Measurements from ENCODE around the gene HOXD13. TPM values are rescaled to one million over a fixed set of nuclear protein-coding genes. Genes with fewer than 3 reads are reported as not detected.

The HOXD13 gene
- total and polyA plus RNA-seq, 11 donors, result not detected

DNA sequence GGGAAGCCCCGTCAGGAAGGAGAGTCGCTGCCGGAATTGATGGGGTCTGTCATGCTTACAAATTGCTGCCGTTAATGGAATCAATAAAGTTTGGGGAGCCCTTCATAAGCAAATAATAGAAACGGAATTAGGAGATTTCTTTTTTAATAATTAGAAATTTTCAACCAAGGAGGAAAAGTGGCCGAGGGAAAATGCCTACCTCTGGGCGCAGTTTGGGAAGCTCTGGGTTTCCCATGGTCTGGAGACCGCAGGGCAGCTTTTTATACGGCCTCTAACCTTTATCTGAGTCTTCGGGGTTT lies 10.0 kb upstream of the HOXD13 start:
- H3K4me1 ChIP-seq, result peaks cover 0 to 52% (median 18%) of the 10 kb centered on the region in 12 donors
- 7 to 9% (median 8%) methylated on average over 10 of the region's 10 CpGs for WGBS, 4 donors
- intact Hi-C loops (cut with DNase I), result loop anchor here in 3 of 10 donors (5.0 to 10.0 kb wide), 3 partner anchors 80 to 668 kb away; partner anchors contain the start of gene LNPK (in 1 of the 3)
- H3K4me3 ChIP-seq, result no peak overlapping the region
- H3K27ac ChIP-seq, result peak overlapping the region in 1 of 12 donors; percentile 84
- TF ChIP-seq POLR2A (IDR thresholded peaks at IDR 0.05), result no peak
- TF ChIP-seq, protein P1, sequence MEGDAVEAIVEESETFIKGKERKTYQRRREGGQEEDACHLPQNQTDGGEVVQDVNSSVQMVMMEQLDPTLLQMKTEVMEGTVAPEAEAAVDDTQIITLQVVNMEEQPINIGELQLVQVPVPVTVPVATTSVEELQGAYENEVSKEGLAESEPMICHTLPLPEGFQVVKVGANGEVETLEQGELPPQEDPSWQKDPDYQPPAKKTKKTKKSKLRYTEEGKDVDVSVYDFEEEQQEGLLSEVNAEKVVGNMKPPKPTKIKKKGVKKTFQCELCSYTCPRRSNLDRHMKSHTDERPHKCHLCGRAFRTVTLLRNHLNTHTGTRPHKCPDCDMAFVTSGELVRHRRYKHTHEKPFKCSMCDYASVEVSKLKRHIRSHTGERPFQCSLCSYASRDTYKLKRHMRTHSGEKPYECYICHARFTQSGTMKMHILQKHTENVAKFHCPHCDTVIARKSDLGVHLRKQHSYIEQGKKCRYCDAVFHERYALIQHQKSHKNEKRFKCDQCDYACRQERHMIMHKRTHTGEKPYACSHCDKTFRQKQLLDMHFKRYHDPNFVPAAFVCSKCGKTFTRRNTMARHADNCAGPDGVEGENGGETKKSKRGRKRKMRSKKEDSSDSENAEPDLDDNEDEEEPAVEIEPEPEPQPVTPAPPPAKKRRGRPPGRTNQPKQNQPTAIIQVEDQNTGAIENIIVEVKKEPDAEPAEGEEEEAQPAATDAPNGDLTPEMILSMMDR (IDR thresholded peaks at IDR 0.05), result no peak
- DNase-seq, result no peak
- peaks cover 0 to 8% (median 0%) of the 10 kb centered on the region in 12 donors for H3K9me3 ChIP-seq
- ATAC-seq, result no peak
- peaks cover 88 to 99% (median 96%) of the 10 kb centered on the region in 9 donors for H3K27me3 ChIP-seq
- H3K36me3 ChIP-seq, result no peaks in the 10 kb centered on the region

GRCh38 chr2:176082824-176083751 lies 9.4 kb upstream of the HOXD13 start:
- peaks cover 91 to 99% (median 97%) of the 10 kb centered on the region in 9 donors for H3K27me3 ChIP-seq
- H3K27ac ChIP-seq, result peak overlapping the region in 1 of 12 donors; percentile 84
- DNase-seq (no peak), ATAC-seq (no peak)
- WGBS, 4 donors, result 3 to 7% (median 5%) methylated on average over 30 to 66 of the region's 66 CpGs
- H3K4me1 ChIP-seq, result peaks cover 0 to 57% (median 22%) of the 10 kb centered on the region in 12 donors
- H3K4me3 ChIP-seq, result no peak overlapping the region
- H3K9me3 ChIP-seq, result peaks cover 0 to 8% (median 0%) of the 10 kb centered on the region in 12 donors
- intact Hi-C loops (cut with DNase I), result loop anchor here in 3 of 10 donors (5.0 to 10.0 kb wide), 3 partner anchors 81 to 668 kb away; partner anchors contain the start of gene LNPK (in 1 of the 3)
- TF ChIP-seq POLR2A (IDR thresholded peaks at IDR 0.05), result no peak
- TF ChIP-seq, protein P1 (IDR thresholded peaks at IDR 0.05), result no peak
- no peaks in the 10 kb centered on the region for H3K36me3 ChIP-seq

DNA sequence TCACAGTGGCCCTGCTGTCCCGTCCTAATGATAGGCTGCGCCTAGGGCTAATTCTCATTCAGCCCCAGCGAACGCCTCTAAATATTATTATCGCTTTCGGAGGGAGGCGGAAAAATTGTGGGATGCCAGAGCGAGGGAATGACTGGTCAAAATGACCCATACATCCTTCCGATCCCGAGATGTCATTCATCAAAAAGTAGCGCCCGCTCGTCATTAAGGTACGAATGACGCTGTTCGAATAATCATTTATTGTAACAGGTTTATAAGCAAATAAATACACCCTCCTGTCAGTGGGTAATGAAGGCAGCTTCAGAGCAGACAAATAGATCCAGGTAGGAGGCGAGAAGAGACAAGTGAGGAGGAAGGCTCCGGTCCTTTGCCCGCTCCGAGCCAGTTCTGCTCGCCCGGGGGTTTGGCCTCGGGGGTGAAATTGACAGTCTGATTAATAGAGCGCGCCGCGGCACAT lies 8.7 kb upstream of the HOXD13 start, which contains the start of gene EVX2:
EVX2 (minus strand) TSS at position 167 of the 466 bp plus-strand sequence. CDS start 186 bp downstream, outside the sequence.
- DNase-seq (no peak), ATAC-seq (no peak)
- intact Hi-C loops (cut with DNase I), result loop anchor here in 3 of 10 donors (5.0 to 10.0 kb wide), 3 partner anchors 82 to 669 kb away; partner anchors contain the start of gene LNPK (in 1 of the 3)
- Histone ChIP-seq H3K4me3 (no peak within 1 kb of the TSS), H3K9me3 (peaks cover 0 to 8% (median 0%) of the 10 kb centered on the region in 12 donors), H3K4me1 (peaks cover 0 to 64% (median 25%) of the 10 kb centered on the region in 12 donors), H3K36me3 (no peaks in the 10 kb centered on the region), H3K27me3 (peaks cover 91 to 99% (median 97%) of the 10 kb centered on the region in 9 donors), H3K27ac (peak within 1 kb of the TSS in 1 of 12 donors; percentile 84)
- WGBS, 4 donors, result 9 to 12% (median 10%) methylated on average over 27 of the region's 27 CpGs
- TF ChIP-seq POLR2A (IDR thresholded peaks at IDR 0.05), result no peak
- TF ChIP-seq, protein P1 (IDR thresholded peaks at IDR 0.05), result no peak
